Psoas muscle (tissue), 8 donors: ENCODE data around the gene NKPD1. TPM values are rescaled to one million over a fixed set of nuclear protein-coding genes. Genes with fewer than 3 reads are reported as not detected.

Source experiments
- ATAC-seq, 4 donors: fragments of 200-7000 bp; cut with Tn5 transposase; one replicate each; pipeline ENCODE4 v1.9.1; 2020; ENCODE audit warnings: moderate library complexity in 3 of 4, mild to moderate bottlenecking in 2 of 4
- DNase-seq, 2 donors: peaks; one replicate each; pipeline ENCODE4 v3.0.0-alpha.2; 2020
- H3K27ac ChIP-seq: fragments of 200-600 bp; one replicate; pipeline ENCODE4 v1.8.0; 2022
- H3K27me3 ChIP-seq, 3 donors: fragments of 200-600 bp in 1 of 3; one replicate each; pipeline versions ENCODE4 v1.6.1 to v1.8.0; 2013 to 2022; ENCODE audit warnings: low read length in 2 of 3, mild to moderate bottlenecking in 2 of 3, moderate library complexity in 1 of 3; ENCODE audit not compliant: insufficient read depth in 3 of 3
- H3K36me3 ChIP-seq, 2 donors: fragments of 200-600 bp in 1 of 2; one replicate each; pipeline versions ENCODE4 v1.6.1 to v1.8.0; 2013 to 2022; ENCODE audit warnings: low read depth in 1 of 2, mild to moderate bottlenecking in 1 of 2, moderate library complexity in 1 of 2; ENCODE audit not compliant: insufficient read depth in 1 of 2
- H3K4me1 ChIP-seq: fragments of 200-600 bp; one replicate; pipeline ENCODE4 v1.8.0; 2022
- H3K4me3 ChIP-seq: fragments of 200-600 bp; one replicate; pipeline ENCODE4 v1.8.0; 2022; ENCODE audit warnings: mild to moderate bottlenecking
- H3K9me3 ChIP-seq: fragments of 200-600 bp; one replicate; pipeline ENCODE4 v1.8.0; 2022
- CTCF ChIP-seq: fragments of 200-600 bp; IDR thresholded peaks from one replicate; pipeline ENCODE4 v1.8.0; 2022; ENCODE audit warnings: antibody characterized with exemption
- WGBS, 3 donors: extraction: QIAGEN DNeasy Blood & Tissue Kit; methylation state at CpG; one replicate each; pipeline versions ENCODE4 v1.1.6 to v1.1.7; 2013; 5-methylcytosine and 5-hydroxymethylcytosine counted together
- intact Hi-C, 2 donors: fragments of 100-400 bp; cut with DNase I; formaldehyde crosslinking; loops; one replicate each; pipeline versions ENCODE4 v1.11.0 to v1.14.2; 2022
- polyA plus RNA-seq, 3 donors: library from polyadenylated mRNA; stranded (reverse); fragments of 200-250 nt; gene quantifications; one replicate each; pipeline ENCODE4 v1.2.3, GENCODE V29; 2013
- total RNA-seq, 4 donors: library from RNA; stranded (reverse); fragmentation: NEBNext Ultra II Directional in 2 of 4; extraction: Animal tissue kit (Norgen Biotek cat#: 25700) in 2 of 4; gene quantifications; one replicate each; pipeline versions ENCODE4 v1.2.1 to v1.2.4, GENCODE V29; 2021 to 2023
- donor health status: healthy with polysubstance abuse.
- donor health status: DM: no; HTN: no; CAD: no; lungs with moderate emphysema.
- donor health status: Bipolar disorder and iron deficiency.
- donor health status: healthy.
- donor health status: DM: yes; HTN: yes; CAD: no.
- donor health status: DM: no; HTN: no; CAD: no.
- donor health status: DM: no; HTN: no; CAD: no.
- donor health status: DM: yes; HTN: yes; CAD: no.

The NKPD1 gene
- total and polyA plus RNA-seq, 7 donors, result 0.06 to 0.18 (median 0.08) TPM; not detected in 2

GRCh38 chr19:45154064-45154827, 6.5 kb downstream of the NKPD1 start:
- peak in 1 of 4 donors; percentile 12 for ATAC-seq
- DNase-seq, result peak in 1 of 2 donors; percentile 41
- no peak overlapping the region for H3K27ac ChIP-seq
- intact Hi-C loops, result no loop called here
- H3K9me3 ChIP-seq, result no peaks in the 10 kb centered on the region
- WGBS, 3 donors, result 52 to 59% (median 54%) methylated on average over 18 to 19 of the region's 19 CpGs
- H3K36me3 ChIP-seq, result no peaks in the 10 kb centered on the region
- H3K4me3 ChIP-seq, result peak overlapping the region; percentile 56
- no peak for TF ChIP-seq CTCF
- H3K4me1 ChIP-seq, result peaks cover 20% of the 10 kb centered on the region
- peaks cover 0 to 32% (median 12%) of the 10 kb centered on the region in 3 donors for H3K27me3 ChIP-seq

- peaks cover 0 to 32% (median 10%) of the 10 kb centered on the region in 3 donors for H3K27me3 ChIP-seq
- H3K4me1 ChIP-seq, result peaks cover 20% of the 10 kb centered on the region
- peak; percentile 53 to 70 for DNase-seq
- WGBS, 3 donors, result 1 to 2% (median 2%) methylated on average over 67 to 69 of the region's 69 CpGs
- ATAC-seq, result peak; percentile 39 to 65 (median 60)
- no peak for TF ChIP-seq CTCF
- H3K9me3 ChIP-seq, result no peaks in the 10 kb centered on the region
- peak overlapping the region; percentile 56 for H3K4me3 ChIP-seq
- no peaks in the 10 kb centered on the region for H3K36me3 ChIP-seq
- intact Hi-C loops, result no loop called here
- H3K27ac ChIP-seq, result no peak overlapping the region
These were observed 7.3 kb downstream of the NKPD1 start for GRCh38 chr19:45153339-45154063.

- TF ChIP-seq CTCF, result no peak
- H3K27me3 ChIP-seq, result peaks cover 0 to 32% (median 10%) of the 10 kb centered on the region in 3 donors
These were observed 8.1 kb downstream of the NKPD1 start for GRCh38 chr19:45152504-45153338.

GRCh38 chr19:45151821-45152503, 8.8 kb downstream of the NKPD1 start:
- peak overlapping the region; percentile 56 for H3K4me3 ChIP-seq
- peak in 2 of 4 donors; percentile 1 to 10 for ATAC-seq
- no peaks in the 10 kb centered on the region for H3K9me3 ChIP-seq
- intact Hi-C loops, result no loop called here
- no peak overlapping the region for H3K27ac ChIP-seq
- TF ChIP-seq CTCF, result no peak
- H3K27me3 ChIP-seq, result peaks cover 0 to 32% (median 9%) of the 10 kb centered on the region in 3 donors
- H3K4me1 ChIP-seq, result peaks cover 20% of the 10 kb centered on the region
- no peak for DNase-seq
- H3K36me3 ChIP-seq, result no peaks in the 10 kb centered on the region
- 9 to 13% (median 9%) methylated on average over 46 to 64 of the region's 64 CpGs for WGBS, 3 donors

More at GRCh38 chr19:45152504-45153338, 8.1 kb downstream of the NKPD1 start:
- no peaks in the 10 kb centered on the region for H3K36me3 ChIP-seq
- H3K4me1 ChIP-seq, result peaks cover 20% of the 10 kb centered on the region
- 1 to 2% (median 1%) methylated on average over 75 to 91 of the region's 91 CpGs for WGBS, 3 donors
- H3K27ac ChIP-seq, result no peak overlapping the region
- peak overlapping the region; percentile 56 for H3K4me3 ChIP-seq
- peak; percentile 49 to 73 (median 70) for ATAC-seq
- peak; percentile 45 to 67 for DNase-seq
- intact Hi-C loops, result no loop called here
- no peaks in the 10 kb centered on the region for H3K9me3 ChIP-seq
